ENCODE results near the gene SSC5D.

The SSC5D gene

DNA sequence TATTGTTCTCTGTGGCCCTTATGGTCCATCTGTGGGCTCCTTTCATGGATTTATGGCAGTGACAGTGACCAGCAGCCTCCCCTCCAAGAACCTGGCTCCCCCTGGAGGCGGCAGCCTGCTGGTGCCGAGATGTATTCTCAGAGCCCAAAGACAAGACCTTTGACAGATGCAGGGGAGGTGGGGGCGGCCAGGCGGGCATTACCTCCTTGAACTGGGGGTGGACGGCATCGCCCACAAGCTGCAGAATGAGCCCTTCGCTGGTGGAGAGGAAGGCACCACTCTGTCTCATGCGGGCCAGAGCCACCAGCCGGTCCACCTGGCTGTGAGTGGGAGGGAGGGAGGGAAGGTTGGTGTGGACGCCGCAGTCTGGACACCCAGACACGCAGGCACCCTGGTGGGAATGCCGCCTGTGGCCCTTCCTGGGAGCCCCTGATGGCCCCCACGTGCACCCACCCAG is 33.4 kb upstream of the SSC5D start:
- peak in 1 of 2 donors; percentile 23 for DNase-seq (ENCODE audit: low read depth in 1 of 2, low spot score in 1 of 2)

GRCh38 chr19:55455576-55456235 is 32.5 kb upstream of the SSC5D start:
- no peak for DNase-seq (ENCODE audit: low read depth in 1 of 2, low spot score in 1 of 2)

GRCh38 chr19:55456347-55456746 is 31.9 kb upstream of the SSC5D start:
- DNase-seq (ENCODE audit: low read depth in 1 of 2, low spot score in 1 of 2), result no peak

- DNase-seq (ENCODE audit: low read depth in 1 of 2, low spot score in 1 of 2), result no peak
Measured at GRCh38 chr19:55457683-55458457, 30.4 kb upstream of the SSC5D start.

GRCh38 chr19:55459551-55459949 is 28.7 kb upstream of the SSC5D start:
- no peak for DNase-seq (ENCODE audit: low read depth in 1 of 2, low spot score in 1 of 2)

DNA sequence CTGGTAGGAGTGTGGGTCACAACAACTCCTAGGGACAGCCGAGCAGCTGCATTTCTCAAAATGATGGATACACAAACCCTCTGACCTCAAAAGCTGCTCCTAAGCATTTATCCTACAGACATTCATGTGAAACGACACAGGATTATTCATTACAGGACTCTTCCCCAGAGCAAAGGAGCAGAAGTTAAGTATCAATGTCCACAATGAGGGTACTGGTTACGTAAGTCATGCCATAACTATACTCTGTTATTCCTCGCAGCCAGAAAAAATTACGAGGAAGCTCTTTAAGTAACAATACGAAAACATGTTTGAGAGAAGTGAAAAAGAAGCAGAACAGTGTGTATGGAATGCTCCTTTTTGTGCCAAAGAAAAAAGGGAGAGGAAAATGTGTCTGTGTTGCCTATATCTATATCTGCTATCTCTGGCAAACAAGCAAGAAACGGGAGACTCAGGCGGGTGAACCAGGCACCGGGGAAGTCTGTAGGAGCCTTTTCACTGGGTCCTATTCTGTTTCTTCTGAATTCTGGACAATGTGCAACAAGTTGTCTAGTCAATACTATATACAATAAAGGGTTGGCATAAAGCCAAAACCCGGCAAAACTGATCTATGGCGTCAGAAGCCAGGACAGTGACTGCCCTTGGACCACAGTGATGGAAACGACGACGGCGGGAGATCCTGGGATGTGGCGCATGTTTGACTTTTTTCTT is 28.1 kb upstream of the SSC5D start:
- no peak for DNase-seq (ENCODE audit: low read depth in 1 of 2, low spot score in 1 of 2)

GRCh38 chr19:55460670-55461258 is 27.5 kb upstream of the SSC5D start:
- DNase-seq (ENCODE audit: low read depth in 1 of 2, low spot score in 1 of 2), result no peak

DNA sequence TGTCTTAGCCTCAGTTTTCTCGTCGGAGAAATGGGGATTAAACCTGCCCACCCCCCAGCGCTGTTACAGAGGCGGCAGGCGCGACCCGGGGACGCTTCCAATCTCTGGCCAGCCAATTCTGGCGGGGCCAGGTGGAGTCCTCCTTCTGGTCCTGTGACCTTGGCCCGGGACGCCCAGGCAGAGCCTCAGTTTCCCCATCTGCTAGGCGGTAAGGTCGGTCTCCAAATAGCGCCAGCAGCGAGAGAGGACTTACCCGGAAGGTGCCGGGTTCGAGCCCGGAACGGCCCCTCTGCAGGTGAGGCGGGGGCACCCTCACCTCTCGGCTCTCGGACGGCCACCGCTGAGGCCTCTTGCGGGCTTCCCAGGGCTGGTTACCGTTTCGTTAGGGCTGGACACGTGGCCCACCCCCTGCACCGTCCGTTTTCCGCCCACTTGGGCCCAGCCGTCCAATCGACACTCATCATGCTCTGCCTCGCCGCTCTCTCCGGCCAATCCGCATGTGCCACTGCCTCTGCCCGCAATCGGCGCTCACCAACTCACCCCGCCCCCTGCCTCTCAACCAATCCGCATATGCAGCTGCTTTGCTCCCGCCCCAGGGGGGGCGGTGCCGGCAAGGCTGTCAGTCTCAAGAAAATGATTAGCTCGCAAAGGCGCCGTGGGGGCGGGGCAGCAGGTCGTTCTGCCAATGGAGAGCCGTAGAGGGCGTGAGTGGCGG is 26.8 kb upstream of the SSC5D start, which contains the start of gene ISOC2:
Gene ISOC2 (minus strand): TSS at position 384 of the 715 bp plus-strand sequence. CDS start 5,156 bp downstream, outside the sequence.
- peak; percentile 100 for DNase-seq (ENCODE audit: low read depth in 1 of 2, low spot score in 1 of 2)

- DNase-seq (ENCODE audit: low read depth in 1 of 2, low spot score in 1 of 2), result no peak
Measured at GRCh38 chr19:55461974-55462626, 26.1 kb upstream of the SSC5D start.

- no peak for DNase-seq (ENCODE audit: low read depth in 1 of 2, low spot score in 1 of 2)
Measured at GRCh38 chr19:55462722-55463121, 25.5 kb upstream of the SSC5D start.

- no peak for DNase-seq (ENCODE audit: low read depth in 1 of 2, low spot score in 1 of 2)
Measured at GRCh38 chr19:55463583-55464031, 24.6 kb upstream of the SSC5D start.

GRCh38 chr19:55464039-55464661 is 24.1 kb upstream of the SSC5D start:
- DNase-seq (ENCODE audit: low read depth in 1 of 2, low spot score in 1 of 2), result no peak

- no peak for DNase-seq (ENCODE audit: low read depth in 1 of 2, low spot score in 1 of 2)
Measured at GRCh38 chr19:55464662-55465054, 23.6 kb upstream of the SSC5D start, which contains the start of gene C19orf85. Gene C19orf85 (minus strand): TSS chr19:55464751. CDS start chr19:55464554, 197 bp downstream.

DNA sequence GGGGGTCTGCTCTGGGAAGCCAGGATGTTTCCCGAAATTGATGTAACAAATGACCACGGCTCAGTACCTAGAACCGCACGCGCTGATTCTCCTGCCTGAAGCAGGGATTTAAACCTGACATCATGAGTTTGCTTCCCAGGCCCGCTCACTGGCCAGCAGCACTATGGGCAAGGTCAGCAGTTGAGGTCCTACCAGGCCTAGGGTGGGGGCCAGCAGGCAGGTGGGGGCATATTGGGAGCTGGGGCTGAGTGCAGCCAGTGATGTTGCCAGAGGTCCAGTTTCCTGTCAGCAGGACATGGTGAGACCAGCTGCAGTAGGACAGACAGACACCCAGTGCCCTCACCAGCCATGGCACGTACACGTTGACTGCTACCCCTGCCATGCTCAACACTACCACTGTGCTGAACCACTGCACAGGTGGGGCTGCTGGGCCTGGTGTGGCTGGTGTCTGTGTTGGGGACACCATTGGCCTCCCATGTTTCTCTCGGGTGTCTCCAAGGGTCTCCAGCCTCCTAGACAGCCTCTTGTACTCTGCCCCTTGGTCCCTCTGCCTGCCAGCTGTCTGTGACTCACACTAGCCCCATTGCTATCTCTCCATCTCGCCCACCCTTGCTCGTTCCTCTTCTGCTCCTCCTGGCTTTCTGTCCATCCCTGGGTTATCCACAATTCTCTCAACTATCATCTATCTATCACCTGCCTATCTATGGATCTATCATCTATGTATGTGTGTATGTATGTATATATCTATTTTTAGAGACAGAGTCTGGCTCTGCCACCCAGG is 22.6 kb upstream of the SSC5D start:
- no peak for DNase-seq (ENCODE audit: low read depth in 1 of 2, low spot score in 1 of 2)

GRCh38 chr19:55466241-55466614 is 22.0 kb upstream of the SSC5D start:
- DNase-seq (ENCODE audit: low read depth in 1 of 2, low spot score in 1 of 2), result no peak

DNA sequence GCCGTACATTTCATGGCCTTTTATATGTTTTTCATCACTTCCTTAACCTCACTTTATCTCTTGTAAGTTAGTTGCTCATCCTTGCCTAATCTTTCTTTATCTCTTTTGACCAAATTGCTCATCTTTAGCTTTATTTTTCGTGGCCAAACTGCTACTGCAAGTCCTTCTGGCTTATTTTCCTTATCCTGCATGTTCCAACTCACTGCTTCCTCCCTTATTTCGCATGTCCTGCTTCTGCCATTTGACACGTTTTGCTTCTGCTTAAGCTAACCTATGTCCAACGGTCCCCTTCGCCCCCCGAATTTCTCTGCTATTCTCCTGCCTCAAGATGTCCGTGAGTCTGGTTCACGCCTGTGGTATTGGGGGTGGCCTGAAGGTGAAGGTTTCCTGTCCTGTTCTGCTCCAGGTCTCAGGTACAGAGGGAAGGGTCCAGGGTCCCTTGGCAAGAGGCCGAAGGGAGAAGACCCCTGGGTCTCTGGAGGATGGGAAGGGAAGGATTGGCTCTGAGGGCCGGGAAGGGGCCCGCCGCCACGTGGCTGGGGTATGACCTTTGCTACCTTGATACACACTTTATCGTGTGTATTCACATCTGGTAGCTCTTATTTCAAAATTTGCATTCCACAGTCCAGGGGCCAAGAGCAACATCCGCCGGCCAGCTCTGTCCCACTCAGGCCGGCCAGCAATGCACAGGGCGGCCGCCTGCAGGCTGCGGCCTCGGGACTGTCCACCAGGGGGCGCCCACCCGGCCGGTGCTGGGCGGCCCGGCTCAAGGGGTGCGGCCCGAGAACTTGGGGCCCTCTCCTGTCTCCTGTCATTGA is 20.8 kb upstream of the SSC5D start:
- DNase-seq (ENCODE audit: low read depth in 1 of 2, low spot score in 1 of 2), result peak; percentile 55 to 62

DNA sequence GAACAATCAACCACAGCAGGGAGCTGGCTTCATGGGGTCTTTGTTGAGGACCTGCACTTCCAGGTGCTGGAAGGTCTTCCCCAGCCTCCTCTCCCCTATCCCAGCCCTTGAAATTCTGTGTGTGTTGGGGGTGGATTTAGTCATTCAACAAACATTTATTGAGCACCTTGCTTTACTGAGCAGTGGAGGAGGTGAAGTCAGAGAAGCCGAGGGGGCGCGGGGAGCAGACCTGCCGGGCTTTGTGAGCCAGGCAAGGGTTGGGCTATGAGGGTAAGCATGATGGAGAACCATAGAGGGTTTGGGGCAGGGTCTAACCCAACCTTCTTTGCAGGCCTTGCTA is 20.2 kb upstream of the SSC5D start:
- DNase-seq (ENCODE audit: low read depth in 1 of 2, low spot score in 1 of 2), result no peak

DNA sequence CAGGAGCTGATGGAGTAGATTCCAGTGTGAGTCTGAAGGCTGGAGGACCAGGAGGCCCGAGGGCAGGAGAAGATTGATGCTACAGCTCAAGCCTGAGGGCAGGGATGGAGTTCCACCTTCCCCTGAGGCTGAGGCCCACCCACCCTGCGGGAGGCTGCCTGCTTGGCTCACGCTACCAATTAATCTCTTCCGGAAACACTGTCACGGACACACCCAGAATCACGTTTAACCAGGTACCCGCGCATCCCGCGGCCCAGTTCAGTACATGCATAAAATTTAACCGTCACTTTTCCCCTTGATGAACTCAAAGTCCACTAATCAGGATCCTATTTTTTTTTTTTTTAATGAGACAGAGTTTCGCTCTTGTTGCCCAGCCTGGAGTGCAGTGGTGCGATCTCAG is 17.0 kb upstream of the SSC5D start:
- DNase-seq (ENCODE audit: low read depth in 1 of 2, low spot score in 1 of 2), result no peak

All from activated T-helper 1 cell treated with anti-CD3 and anti-CD28 coated beads, Interleukin-2, amount 50 U/mL, for 16 hours (primary cell).